ENCODE measurements around the gene MTHFD2L. TPM values are rescaled to one million over a fixed set of nuclear protein-coding genes. Genes with fewer than 3 reads are reported as not detected.

Gene MTHFD2L
- total RNA-seq, 1 donor from 2014 or later: 15.5 TPM

DNA sequence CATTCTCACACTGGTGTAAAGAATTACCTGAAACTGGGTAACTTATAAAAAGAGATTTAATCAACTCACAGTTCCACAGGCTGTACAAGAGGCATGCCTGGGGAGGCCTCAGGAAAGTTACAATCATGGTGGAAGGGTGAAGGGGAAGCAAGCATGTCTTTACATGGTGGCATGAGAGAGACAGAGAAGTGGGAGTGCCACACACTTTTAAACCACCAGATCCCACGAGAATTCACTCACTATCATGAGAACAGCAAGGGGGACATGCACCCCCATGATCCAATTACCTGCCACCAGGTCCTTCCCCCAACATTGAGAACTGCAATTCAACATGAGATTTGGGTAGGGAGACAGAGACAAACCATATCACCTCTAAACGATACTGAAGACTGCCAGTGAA lies 173.3 kb downstream of the MTHFD2L start:
- Histone ChIP-seq H3K9me3 (no peaks in the 10 kb centered on the region), H3K36me3 (no peaks in the 10 kb centered on the region), H3K4me1 (no peaks in the 10 kb centered on the region), H3K27me3 (no peaks in the 10 kb centered on the region), H3K4me3 (no peak overlapping the region), H3K27ac (no peak overlapping the region)
- no peak for DNase-seq (ENCODE audit: extremely low spot score in 2 of 2)
- intact Hi-C loops (cut with DNase I): no loop called here
- TF ChIP-seq POLR2A (IDR thresholded peaks at IDR 0.05): no peak
- TF ChIP-seq, protein P1, sequence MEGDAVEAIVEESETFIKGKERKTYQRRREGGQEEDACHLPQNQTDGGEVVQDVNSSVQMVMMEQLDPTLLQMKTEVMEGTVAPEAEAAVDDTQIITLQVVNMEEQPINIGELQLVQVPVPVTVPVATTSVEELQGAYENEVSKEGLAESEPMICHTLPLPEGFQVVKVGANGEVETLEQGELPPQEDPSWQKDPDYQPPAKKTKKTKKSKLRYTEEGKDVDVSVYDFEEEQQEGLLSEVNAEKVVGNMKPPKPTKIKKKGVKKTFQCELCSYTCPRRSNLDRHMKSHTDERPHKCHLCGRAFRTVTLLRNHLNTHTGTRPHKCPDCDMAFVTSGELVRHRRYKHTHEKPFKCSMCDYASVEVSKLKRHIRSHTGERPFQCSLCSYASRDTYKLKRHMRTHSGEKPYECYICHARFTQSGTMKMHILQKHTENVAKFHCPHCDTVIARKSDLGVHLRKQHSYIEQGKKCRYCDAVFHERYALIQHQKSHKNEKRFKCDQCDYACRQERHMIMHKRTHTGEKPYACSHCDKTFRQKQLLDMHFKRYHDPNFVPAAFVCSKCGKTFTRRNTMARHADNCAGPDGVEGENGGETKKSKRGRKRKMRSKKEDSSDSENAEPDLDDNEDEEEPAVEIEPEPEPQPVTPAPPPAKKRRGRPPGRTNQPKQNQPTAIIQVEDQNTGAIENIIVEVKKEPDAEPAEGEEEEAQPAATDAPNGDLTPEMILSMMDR (IDR thresholded peaks at IDR 0.05): no peak
- no peak for TF ChIP-seq POLR2AphosphoS5 (IDR thresholded peaks at IDR 0.05; ENCODE audit: insufficient read depth in 1 of 2, low read depth in 1 of 2)

- Histone ChIP-seq H3K27ac (no peak overlapping the region), H3K4me3 (no peak overlapping the region), H3K9me3 (no peaks in the 10 kb centered on the region), H3K4me1 (no peaks in the 10 kb centered on the region), H3K36me3 (no peaks in the 10 kb centered on the region), H3K27me3 (no peaks in the 10 kb centered on the region)
- DNase-seq (ENCODE audit: extremely low spot score in 2 of 2): no peak
- intact Hi-C loops (cut with DNase I): no loop called here
- TF ChIP-seq POLR2AphosphoS5 (IDR thresholded peaks at IDR 0.05; ENCODE audit: insufficient read depth in 1 of 2, low read depth in 1 of 2): no peak
- no peak for TF ChIP-seq POLR2A (IDR thresholded peaks at IDR 0.05)
- TF ChIP-seq, protein P1 (IDR thresholded peaks at IDR 0.05): no peak
Observed at GRCh38 chr4:74331944-74332343, 174.0 kb downstream of the MTHFD2L start.

DNA sequence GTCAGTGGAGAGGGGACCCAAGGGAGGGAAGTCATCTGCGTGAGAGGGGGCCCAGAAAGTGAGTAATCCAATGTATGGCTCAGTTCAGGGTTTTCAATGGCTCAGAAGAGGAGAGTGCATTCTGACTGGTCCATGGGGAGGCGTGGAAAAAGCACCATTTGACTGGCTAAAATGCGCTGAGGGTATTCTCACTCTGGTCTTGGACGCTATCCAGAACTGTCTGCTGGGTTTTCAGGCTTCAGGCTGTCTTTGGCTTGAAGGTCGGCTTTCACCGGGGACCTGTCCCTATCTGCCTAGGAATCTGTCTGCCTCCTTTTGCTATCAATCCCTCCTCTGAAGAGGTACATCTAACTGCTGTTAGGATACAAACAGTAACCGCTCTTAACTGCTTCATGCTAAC lies 176.7 kb downstream of the MTHFD2L start:
- Histone ChIP-seq H3K4me3 (no peak overlapping the region), H3K27me3 (no peaks in the 10 kb centered on the region), H3K36me3 (no peaks in the 10 kb centered on the region), H3K9me3 (no peaks in the 10 kb centered on the region), H3K4me1 (no peaks in the 10 kb centered on the region), H3K27ac (no peak overlapping the region)
- intact Hi-C loops (cut with DNase I): no loop called here
- TF ChIP-seq POLR2A (IDR thresholded peaks at IDR 0.05) (no peak), POLR2AphosphoS5 (IDR thresholded peaks at IDR 0.05; ENCODE audit: insufficient read depth in 1 of 2, low read depth in 1 of 2) (no peak)
- TF ChIP-seq, protein P1 (IDR thresholded peaks at IDR 0.05): no peak
- no peak for DNase-seq (ENCODE audit: extremely low spot score in 2 of 2)

DNA sequence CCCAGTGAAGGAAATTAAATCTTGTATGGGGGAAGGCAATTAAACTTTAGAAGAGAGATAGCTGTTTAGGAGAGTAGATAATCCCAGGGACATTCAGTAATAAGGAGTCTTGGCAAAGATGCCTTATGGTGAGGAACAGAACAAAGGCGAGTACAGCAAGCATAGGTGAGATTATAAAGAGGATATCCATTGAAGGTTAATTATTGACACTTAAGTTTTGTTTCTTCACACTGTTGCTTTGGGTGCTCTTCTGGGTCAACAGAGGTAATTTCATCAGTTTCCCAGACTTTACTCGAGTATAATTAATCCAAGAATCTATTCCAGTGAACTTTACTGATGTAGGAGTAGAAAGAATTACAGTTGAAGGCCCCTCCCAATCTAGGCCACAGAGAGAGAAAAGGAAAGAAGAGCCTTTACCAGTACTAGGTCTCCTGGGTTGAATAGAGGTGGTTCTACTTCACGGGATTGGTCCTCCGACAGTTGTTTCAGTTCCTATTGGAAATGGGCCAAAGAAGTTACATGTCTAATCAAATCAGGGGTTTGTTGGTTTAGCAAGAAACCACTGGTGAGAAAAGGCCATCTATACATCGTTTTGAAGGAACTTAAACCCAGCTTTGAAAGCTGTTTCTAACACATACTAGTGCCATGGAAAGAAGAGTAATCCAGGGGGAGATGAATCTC lies 177.6 kb downstream of the MTHFD2L start:
- H3K4me1 ChIP-seq: no peaks in the 10 kb centered on the region
- intact Hi-C loops (cut with DNase I): no loop called here
- DNase-seq (ENCODE audit: extremely low spot score in 2 of 2): no peak
- no peak for TF ChIP-seq POLR2AphosphoS5 (IDR thresholded peaks at IDR 0.05; ENCODE audit: insufficient read depth in 1 of 2, low read depth in 1 of 2)
- no peak for TF ChIP-seq POLR2A (IDR thresholded peaks at IDR 0.05)
- TF ChIP-seq, protein P1 (IDR thresholded peaks at IDR 0.05): no peak
- H3K27me3 ChIP-seq: no peaks in the 10 kb centered on the region
- no peak overlapping the region for H3K27ac ChIP-seq
- H3K36me3 ChIP-seq: no peaks in the 10 kb centered on the region
- H3K9me3 ChIP-seq: no peaks in the 10 kb centered on the region
- H3K4me3 ChIP-seq: no peak overlapping the region

DNA sequence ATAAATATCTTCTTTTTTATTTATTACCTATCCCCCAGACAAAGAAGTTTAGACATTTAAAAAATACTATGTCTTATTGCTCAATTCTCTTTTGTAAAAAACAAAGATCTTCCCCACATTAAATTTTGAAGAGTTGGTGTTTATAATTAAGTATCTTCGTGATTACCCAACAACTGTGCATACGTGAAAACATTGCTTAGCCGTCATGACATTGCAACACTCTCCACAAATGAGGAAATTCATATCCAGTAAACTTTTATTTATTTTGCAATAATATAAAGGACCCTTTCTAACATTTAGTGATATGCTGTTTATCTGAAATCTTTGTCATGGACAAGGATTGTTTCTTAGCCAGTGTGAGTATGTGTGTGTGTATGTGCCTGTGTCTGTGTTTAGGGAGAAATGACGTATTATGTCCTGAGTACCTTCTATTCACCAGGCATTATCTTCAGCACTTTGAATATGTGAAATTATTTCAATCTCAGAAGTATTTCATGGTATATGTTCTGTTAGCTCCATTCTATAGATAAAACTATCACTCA lies 180.9 kb downstream of the MTHFD2L start:
- H3K9me3 ChIP-seq: no peaks in the 10 kb centered on the region
- H3K4me1 ChIP-seq: no peaks in the 10 kb centered on the region
- H3K27me3 ChIP-seq: no peaks in the 10 kb centered on the region
- no peak overlapping the region for H3K27ac ChIP-seq
- TF ChIP-seq POLR2AphosphoS5 (IDR thresholded peaks at IDR 0.05; ENCODE audit: insufficient read depth in 1 of 2, low read depth in 1 of 2): no peak
- TF ChIP-seq, protein P1 (IDR thresholded peaks at IDR 0.05): no peak
- no peaks in the 10 kb centered on the region for H3K36me3 ChIP-seq
- DNase-seq (ENCODE audit: extremely low spot score in 2 of 2): no peak
- intact Hi-C loops (cut with DNase I): no loop called here
- H3K4me3 ChIP-seq: no peak overlapping the region
